ENCODE results near the gene DPM2. TPM values are rescaled to one million over a fixed set of nuclear protein-coding genes. Genes with fewer than 3 reads are reported as not detected.

DPM2 gene
- total RNA-seq, 4 donors from 2014 or later = 7.5 to 14.2 (median 9.6) TPM

DNA sequence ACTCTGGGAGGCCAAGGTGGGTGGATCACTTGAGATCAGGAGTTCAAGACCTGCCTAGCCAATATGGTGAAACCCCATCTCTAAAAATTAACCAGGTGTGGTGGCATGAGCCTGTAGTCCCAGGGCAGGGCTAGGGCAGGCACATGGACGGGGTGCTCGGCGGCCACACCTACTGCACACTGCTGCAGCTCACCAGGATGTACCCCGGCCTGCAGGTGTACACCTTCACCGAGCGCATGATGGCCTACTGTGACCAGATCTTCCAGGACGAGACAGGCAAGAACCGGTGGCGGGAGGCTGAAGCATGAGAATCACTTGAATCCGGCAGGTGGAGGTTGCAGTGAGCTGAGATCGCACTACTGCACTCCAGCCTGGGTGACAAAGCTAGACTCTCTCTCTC lies 24.0 kb downstream of the DPM2 start:
- TF ChIP-seq, protein P1, sequence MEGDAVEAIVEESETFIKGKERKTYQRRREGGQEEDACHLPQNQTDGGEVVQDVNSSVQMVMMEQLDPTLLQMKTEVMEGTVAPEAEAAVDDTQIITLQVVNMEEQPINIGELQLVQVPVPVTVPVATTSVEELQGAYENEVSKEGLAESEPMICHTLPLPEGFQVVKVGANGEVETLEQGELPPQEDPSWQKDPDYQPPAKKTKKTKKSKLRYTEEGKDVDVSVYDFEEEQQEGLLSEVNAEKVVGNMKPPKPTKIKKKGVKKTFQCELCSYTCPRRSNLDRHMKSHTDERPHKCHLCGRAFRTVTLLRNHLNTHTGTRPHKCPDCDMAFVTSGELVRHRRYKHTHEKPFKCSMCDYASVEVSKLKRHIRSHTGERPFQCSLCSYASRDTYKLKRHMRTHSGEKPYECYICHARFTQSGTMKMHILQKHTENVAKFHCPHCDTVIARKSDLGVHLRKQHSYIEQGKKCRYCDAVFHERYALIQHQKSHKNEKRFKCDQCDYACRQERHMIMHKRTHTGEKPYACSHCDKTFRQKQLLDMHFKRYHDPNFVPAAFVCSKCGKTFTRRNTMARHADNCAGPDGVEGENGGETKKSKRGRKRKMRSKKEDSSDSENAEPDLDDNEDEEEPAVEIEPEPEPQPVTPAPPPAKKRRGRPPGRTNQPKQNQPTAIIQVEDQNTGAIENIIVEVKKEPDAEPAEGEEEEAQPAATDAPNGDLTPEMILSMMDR (IDR thresholded peaks at IDR 0.05; ENCODE audit: low read depth) = no peak

DNA sequence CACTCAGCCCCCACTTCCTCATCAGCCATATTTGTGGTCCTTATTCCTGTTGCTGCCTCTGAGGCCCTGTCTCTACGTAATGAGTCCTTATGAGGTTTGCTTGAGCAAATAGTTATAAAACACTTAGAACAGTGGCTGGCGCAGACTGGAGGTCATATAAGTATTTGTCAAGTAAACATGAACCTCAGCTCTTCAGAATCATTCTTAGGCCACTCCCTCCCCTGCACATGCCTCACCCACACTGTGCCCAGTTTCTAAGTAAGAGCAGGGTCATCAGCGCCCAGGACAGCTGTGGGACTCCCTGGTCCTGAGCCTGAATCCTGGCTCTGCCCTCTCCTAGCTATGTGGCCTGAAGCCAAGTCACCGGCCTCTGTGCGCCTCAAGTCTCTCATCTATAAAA lies 24.8 kb downstream of the DPM2 start:
- TF ChIP-seq, protein P1 (IDR thresholded peaks at IDR 0.05; ENCODE audit: low read depth) = no peak

DNA sequence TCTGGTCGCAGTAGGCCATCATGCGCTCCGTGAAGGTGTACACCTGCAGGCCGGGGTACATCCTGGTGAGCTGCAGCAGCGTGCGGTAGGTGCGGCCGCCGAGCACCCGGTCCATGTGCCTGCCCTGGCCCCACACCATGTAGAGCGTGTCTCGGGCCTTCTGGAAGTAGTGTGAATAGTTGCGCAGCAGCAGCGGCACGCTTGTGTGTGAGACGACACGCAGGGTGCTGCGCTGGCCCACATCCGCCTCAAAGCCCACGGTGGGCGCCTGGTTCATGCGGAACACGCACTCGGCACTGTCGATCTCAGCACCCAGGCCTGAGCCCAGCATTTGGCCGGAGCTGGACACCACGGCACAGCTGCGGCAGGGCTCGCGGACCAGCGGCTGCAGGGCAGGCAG lies 25.4 kb downstream of the DPM2 start:
- TF ChIP-seq, protein P1 (IDR thresholded peaks at IDR 0.05; ENCODE audit: low read depth) = no peak

DNA sequence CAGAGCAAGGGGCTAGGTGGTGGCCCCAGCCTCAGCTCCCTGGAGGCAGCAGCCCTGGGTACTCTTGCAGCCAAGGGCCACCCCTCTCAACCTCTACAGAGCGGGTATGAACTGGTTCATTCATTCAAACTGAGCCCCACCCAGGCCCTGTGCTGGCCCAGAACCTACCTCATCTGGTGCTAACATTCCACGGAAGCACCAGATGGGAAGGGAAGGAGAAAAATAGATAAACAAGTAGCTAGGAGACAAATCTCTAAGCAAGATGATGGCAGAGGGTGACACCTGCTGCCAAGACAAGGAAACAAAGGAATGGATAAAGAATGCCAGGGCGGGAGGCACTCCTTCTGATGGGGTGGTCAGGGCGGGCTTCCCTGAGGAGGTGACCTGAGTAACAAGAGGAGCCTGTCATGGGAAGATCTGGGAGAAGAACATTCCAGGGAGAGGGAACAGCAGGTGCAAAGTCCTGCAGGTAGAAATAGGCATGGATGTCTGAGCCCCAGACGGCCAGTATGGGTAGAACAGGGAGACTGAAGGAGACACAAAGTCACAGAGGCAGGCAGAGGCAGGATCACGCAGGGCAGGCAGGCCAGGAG lies 26.9 kb downstream of the DPM2 start:
- TF ChIP-seq, protein P1 (IDR thresholded peaks at IDR 0.05; ENCODE audit: low read depth) = no peak

DNA sequence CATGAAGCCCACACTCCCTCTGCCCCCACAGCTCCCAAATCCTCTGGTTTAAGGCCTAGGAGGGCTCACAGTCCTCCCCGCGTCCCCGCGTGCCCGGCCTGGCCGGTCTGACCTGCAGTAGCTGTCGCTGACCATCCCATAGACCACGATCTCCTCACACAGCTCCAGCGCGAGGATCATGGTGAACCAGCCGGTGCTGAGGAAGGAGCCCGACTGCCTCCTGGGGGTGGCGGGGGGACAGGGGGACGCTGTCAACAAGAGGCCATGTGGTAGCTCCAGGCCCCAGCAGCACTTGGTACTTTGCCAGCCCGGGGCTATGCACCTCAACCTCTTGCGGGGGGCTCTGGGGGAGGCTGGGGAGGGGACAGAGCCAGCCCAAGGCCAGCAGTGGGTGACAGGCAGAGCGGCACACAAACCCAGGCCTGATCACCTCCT lies 27.8 kb downstream of the DPM2 start:
- TF ChIP-seq, protein P1 (IDR thresholded peaks at IDR 0.05; ENCODE audit: low read depth) = no peak

DNA sequence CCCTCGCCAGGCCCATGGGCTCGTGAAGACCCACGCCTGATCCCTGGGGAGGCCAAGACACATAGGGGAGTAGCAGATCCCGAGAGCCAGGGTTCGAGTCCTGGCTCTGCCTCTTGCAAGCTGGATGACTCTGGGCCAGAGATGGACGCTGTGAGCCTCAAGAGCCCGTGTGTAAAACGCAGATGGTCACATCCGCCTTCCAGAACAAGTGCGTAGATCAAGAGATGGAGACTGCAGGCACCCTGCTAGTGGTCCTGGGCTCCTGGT lies 29.1 kb downstream of the DPM2 start:
- TF ChIP-seq, protein P1 (IDR thresholded peaks at IDR 0.05; ENCODE audit: low read depth) = no peak

DNA sequence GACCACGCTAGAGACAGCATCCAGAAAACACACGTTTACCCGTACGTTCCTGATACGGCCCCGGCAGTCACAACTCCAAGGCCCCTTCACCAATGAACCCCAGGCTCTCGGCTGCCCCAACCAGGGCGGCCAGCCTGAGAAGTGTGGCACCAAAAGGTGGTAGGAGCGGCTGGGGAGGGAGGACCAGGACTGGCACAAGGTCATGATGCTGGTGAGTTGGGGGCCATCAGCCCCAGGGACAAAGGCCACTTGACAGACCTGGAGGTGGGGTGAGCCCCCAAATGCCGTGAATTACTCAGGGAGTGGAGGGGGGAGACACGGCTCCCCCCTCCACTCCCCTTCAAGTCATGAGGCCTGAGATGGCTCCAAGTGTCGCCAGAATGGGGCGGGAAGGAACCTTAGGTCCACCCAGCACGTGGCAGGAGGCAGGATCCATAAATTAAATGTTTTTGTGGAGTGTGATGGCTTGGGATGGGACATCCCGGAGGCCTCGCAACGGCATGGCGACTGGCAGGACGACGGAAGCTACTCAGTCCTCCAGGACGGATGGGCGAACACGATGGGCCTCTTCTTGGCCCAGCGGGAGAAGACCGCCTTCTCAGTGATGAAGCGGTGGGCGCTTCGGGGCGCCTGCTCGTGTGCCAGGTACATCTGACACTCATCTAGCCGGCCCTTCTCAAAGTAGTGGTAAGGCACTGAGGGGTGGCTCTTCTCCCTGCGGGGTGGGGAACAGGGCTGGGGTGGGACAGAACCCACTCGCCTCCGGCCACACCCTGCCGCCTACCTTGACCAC lies 29.6 kb downstream of the DPM2 start:
- TF ChIP-seq, protein P1 (IDR thresholded peaks at IDR 0.05; ENCODE audit: low read depth) = no peak
